ENCODE data around the gene HMGCL. TPM values are rescaled to one million over a fixed set of nuclear protein-coding genes. Genes with fewer than 3 reads are reported as not detected.
"Not testable (repeated sequence)": the region's sequence is repeated elsewhere in the genome, so short reads cannot be mapped to it uniquely, and the experiment has no call there.

The HMGCL gene
- total RNA-seq, 1 donor from 2014 or later: 26.8 TPM

DNA sequence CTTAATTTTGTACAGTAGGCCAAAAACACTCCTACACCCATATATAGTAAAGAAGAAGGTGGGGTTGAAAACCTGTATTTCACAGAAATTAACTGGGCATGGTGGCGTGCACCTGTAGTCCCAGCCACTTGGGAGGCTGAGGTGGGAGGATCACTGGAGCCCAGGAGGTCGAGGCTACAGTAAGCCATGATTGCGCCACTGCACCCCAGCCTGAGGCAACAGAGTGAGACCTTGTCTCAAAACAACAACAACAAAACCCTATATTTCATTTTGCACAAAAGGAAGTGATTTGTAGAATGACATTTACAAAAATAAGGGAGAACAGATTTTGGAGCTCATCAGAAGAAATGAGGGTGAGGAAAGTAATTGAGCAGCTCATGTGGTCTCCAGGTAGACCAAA is 36.5 kb downstream of the HMGCL start:
- H3K27me3 Mint-ChIP-seq (ENCODE audit: low read depth): no peaks in the 10 kb centered on the region
- peaks cover 22% of the 10 kb centered on the region for H3K36me3 Mint-ChIP-seq (ENCODE audit: low read depth)
- H3K4me3 Mint-ChIP-seq (ENCODE audit: unreplicated experiment): no peak overlapping the region
- TF ChIP-seq CTCF (IDR thresholded peaks at IDR 0.05): no peak
- H3K27ac Mint-ChIP-seq (ENCODE audit: unreplicated experiment): peak overlapping the region; percentile 97
- no peaks in the 10 kb centered on the region for H3K9me3 Mint-ChIP-seq (ENCODE audit: low read depth)
- DNase-seq (ENCODE audit: low spot score): no peak
- peaks cover 37% of the 10 kb centered on the region for H3K4me1 Mint-ChIP-seq (ENCODE audit: low read depth)

GRCh38 chr1:23787701-23788100 is 37.5 kb downstream of the HMGCL start:
- H3K27me3 Mint-ChIP-seq (ENCODE audit: low read depth): no peaks in the 10 kb centered on the region
- no peak for DNase-seq (ENCODE audit: low spot score)
- TF ChIP-seq CTCF (IDR thresholded peaks at IDR 0.05): no peak
- no peaks in the 10 kb centered on the region for H3K9me3 Mint-ChIP-seq (ENCODE audit: low read depth)
- peaks cover 37% of the 10 kb centered on the region for H3K4me1 Mint-ChIP-seq (ENCODE audit: low read depth)
- no peak overlapping the region for H3K4me3 Mint-ChIP-seq (ENCODE audit: unreplicated experiment)
- no peak overlapping the region for H3K27ac Mint-ChIP-seq (ENCODE audit: unreplicated experiment)
- H3K36me3 Mint-ChIP-seq (ENCODE audit: low read depth): peaks cover 22% of the 10 kb centered on the region

DNA sequence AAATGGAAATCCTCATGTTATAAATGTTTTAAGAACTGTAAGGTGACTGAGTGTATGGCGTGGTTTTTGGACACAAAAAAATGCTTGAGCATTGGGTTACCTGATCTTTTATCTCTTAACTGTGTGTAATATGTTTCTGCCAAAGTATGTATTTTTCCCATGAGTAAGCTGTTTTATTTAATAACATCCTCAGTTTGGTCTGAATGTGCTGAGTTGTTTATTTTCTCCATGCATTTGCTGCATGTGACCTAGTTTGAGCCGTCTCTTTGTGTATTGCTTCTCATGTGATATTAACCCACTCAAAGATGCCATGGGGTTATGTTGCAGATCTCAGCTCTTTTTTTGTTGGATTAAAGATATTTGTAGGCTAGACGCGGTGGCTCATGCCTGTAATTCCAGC is 40.4 kb downstream of the HMGCL start:
- no peaks in the 10 kb centered on the region for H3K9me3 Mint-ChIP-seq (ENCODE audit: low read depth)
- TF ChIP-seq CTCF (IDR thresholded peaks at IDR 0.05): no peak
- H3K36me3 Mint-ChIP-seq (ENCODE audit: low read depth): peaks cover 26% of the 10 kb centered on the region
- H3K4me3 Mint-ChIP-seq (ENCODE audit: unreplicated experiment): no peak overlapping the region
- DNase-seq (ENCODE audit: low spot score): no peak
- peaks cover 18% of the 10 kb centered on the region for H3K4me1 Mint-ChIP-seq (ENCODE audit: low read depth)
- no peak overlapping the region for H3K27ac Mint-ChIP-seq (ENCODE audit: unreplicated experiment)
- H3K27me3 Mint-ChIP-seq (ENCODE audit: low read depth): no peaks in the 10 kb centered on the region

DNA sequence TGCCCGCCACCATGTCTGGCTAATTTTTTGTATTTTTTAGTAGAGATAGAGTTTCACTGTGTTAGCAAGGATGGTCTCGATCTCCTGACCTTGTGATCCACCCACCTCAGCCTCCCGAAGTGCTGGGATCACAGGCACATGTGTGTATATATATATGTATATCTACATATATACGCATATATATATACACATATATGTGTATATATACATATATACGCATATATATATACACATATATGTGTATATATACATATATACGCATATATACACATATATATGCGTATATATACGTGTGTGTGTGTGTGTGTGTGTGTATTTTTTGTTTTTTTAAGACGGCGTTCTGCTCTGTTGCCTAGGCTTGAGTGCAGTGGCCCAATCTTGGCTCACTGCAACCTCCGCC is 42.1 kb downstream of the HMGCL start:
- not testable (repeated sequence) for H3K4me3 Mint-ChIP-seq (ENCODE audit: unreplicated experiment); DNase-seq (ENCODE audit: low spot score); H3K27ac Mint-ChIP-seq (ENCODE audit: unreplicated experiment); H3K9me3 Mint-ChIP-seq (ENCODE audit: low read depth); H3K27me3 Mint-ChIP-seq (ENCODE audit: low read depth)
- Mint-ChIP-seq H3K36me3 (ENCODE audit: low read depth) (peaks cover 25% of the 10 kb centered on the region), H3K4me1 (ENCODE audit: low read depth) (peaks cover 18% of the 10 kb centered on the region)

- Mint-ChIP-seq H3K4me1 (ENCODE audit: low read depth) (peaks cover 26% of the 10 kb centered on the region), H3K9me3 (ENCODE audit: low read depth) (no peaks in the 10 kb centered on the region), H3K36me3 (ENCODE audit: low read depth) (peaks cover 5% of the 10 kb centered on the region), H3K27ac (ENCODE audit: unreplicated experiment) (peak overlapping the region; percentile 46), H3K4me3 (ENCODE audit: unreplicated experiment) (peak overlapping the region; percentile 87), H3K27me3 (ENCODE audit: low read depth) (no peaks in the 10 kb centered on the region)
- TF ChIP-seq CTCF (IDR thresholded peaks at IDR 0.05): no peak
- no peak for DNase-seq (ENCODE audit: low spot score)
These were observed 45.3 kb downstream of the HMGCL start for GRCh38 chr1:23779826-23780371.
